Rectal smooth muscle tissue (tissue), 1 donor: ENCODE data around the gene PHF21A.
"Not testable (repeated sequence)": the region's sequence is repeated elsewhere in the genome, so short reads cannot be mapped to it uniquely, and the experiment has no call there.

Experiments used
- H3K27ac ChIP-seq: one replicate; pipeline ENCODE4 v1.7.0; 2013; ENCODE audit warnings: low read depth, low read length, inconsistent platforms
- H3K27me3 ChIP-seq: one replicate; pipeline ENCODE4 v1.7.0; 2013; ENCODE audit warnings: low read length; ENCODE audit not compliant: control insufficient read depth, insufficient read depth
- H3K36me3 ChIP-seq: one replicate; pipeline ENCODE4 v1.7.0; 2013; ENCODE audit warnings: low read length; ENCODE audit not compliant: control insufficient read depth, insufficient read depth
- H3K4me1 ChIP-seq: one replicate; pipeline ENCODE4 v1.7.0; 2013; ENCODE audit warnings: low read length; ENCODE audit not compliant: control insufficient read depth, insufficient read depth
- H3K4me3 ChIP-seq: one replicate; pipeline ENCODE4 v1.7.0; 2013; ENCODE audit warnings: low read length
- H3K9ac ChIP-seq: one replicate; pipeline ENCODE4 v1.7.0; 2013; ENCODE audit warnings: low read length

PHF21A gene

DNA sequence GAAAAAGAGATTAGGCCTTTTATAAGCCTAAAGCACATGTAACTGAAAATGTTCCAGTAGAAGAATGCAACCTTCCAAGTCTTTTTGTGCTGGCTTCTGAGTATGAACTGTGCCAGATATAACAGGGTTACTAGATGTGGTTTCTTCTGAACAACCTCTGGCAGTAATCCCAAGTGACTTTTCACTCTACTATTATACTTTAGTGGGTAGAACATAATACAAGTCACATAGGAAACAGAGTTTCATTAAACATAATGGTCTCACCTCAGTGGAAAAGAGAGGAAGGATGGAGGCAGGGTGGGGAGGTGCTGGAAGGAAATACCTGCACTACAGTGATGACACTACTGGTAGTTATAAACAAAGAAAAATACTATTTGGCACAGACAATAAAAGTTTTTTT, 81.3 kb downstream of the PHF21A start:
- no peak overlapping the region for H3K27ac ChIP-seq
- H3K9ac ChIP-seq, result no peak overlapping the region
- H3K4me1 ChIP-seq, result no peaks in the 10 kb centered on the region
- H3K36me3 ChIP-seq, result no peaks in the 10 kb centered on the region
- H3K4me3 ChIP-seq, result no peak overlapping the region
- no peaks in the 10 kb centered on the region for H3K27me3 ChIP-seq

DNA sequence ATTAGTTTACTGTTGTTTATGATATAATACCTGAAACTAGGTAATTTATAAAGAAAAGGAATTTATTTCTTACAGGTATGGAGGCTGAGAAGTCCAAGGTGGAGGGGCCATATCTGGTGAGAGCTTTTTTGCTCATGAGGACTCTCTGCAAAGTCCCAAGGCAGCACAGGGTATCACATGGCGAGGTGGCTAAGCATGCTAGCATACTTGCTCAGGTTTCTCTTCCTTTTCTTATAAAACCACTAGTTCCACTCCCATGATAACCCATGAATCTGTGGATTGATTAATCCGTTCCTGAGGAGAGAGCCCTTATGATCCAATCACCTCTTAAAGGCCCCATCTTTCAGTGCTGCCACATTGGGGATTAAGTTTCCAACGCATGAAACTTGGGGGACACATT, 82.7 kb downstream of the PHF21A start:
- no peak overlapping the region for H3K27ac ChIP-seq
- H3K27me3 ChIP-seq, result no peaks in the 10 kb centered on the region
- H3K36me3 ChIP-seq, result no peaks in the 10 kb centered on the region
- no peak overlapping the region for H3K9ac ChIP-seq
- H3K4me3 ChIP-seq, result no peak overlapping the region
- no peaks in the 10 kb centered on the region for H3K4me1 ChIP-seq

GRCh38 chr11:46036969-46037368, 84.3 kb downstream of the PHF21A start:
- H3K9ac ChIP-seq, result no peak overlapping the region
- H3K4me1 ChIP-seq, result no peaks in the 10 kb centered on the region
- H3K27ac ChIP-seq, result no peak overlapping the region
- H3K27me3 ChIP-seq, result no peaks in the 10 kb centered on the region
- H3K4me3 ChIP-seq, result no peak overlapping the region
- no peaks in the 10 kb centered on the region for H3K36me3 ChIP-seq

- Histone ChIP-seq H3K4me3 (no peak overlapping the region), H3K27ac (no peak overlapping the region), H3K4me1 (no peaks in the 10 kb centered on the region)
Measured at GRCh38 chr11:46036009-46036408, 85.2 kb downstream of the PHF21A start.

GRCh38 chr11:46034041-46034440, 87.2 kb downstream of the PHF21A start:
- no peak overlapping the region for H3K27ac ChIP-seq
- no peaks in the 10 kb centered on the region for H3K27me3 ChIP-seq
- no peak overlapping the region for H3K9ac ChIP-seq
- no peak overlapping the region for H3K4me3 ChIP-seq
- H3K36me3 ChIP-seq, result no peaks in the 10 kb centered on the region
- no peaks in the 10 kb centered on the region for H3K4me1 ChIP-seq

More at GRCh38 chr11:46036009-46036408, 85.2 kb downstream of the PHF21A start:
- Histone ChIP-seq H3K36me3 (no peaks in the 10 kb centered on the region), H3K9ac (no peak overlapping the region), H3K27me3 (no peaks in the 10 kb centered on the region)

DNA sequence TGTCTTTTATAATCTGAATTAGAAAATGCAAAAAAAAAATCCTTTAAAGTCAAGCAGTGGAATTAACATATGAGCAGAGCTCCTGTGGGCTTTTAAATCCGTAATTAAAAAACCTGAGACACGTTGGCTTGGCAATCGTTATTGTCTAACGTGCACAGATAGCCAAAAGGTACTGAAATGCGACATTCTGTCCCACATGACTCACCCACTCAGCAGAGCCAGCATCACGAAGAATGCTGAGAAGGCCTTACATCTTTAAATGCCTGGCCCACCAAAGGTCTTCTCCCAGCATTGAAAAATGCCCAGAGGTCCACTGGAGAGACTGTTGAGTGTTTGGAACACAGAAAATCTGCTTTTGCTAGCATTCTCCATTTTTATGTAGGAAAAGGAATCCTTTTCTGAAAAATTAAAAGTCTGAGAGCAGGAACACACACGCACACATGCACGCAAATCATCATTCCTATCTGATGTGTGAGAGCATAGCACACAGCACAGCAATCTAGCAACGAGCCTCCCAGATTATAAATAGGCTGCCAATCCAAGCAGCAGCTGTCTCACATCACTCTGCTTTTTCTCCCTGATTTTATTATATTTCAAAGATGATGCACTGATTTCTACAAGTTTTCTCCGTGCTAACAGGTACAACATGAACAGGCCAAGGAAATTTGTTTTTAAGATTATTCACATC, 94.5 kb downstream of the PHF21A start:
- no peak overlapping the region for H3K27ac ChIP-seq
- no peak overlapping the region for H3K4me3 ChIP-seq
- H3K9ac ChIP-seq, result no peak overlapping the region
- H3K36me3 ChIP-seq, result no peaks in the 10 kb centered on the region
- no peaks in the 10 kb centered on the region for H3K27me3 ChIP-seq
- no peaks in the 10 kb centered on the region for H3K4me1 ChIP-seq

DNA sequence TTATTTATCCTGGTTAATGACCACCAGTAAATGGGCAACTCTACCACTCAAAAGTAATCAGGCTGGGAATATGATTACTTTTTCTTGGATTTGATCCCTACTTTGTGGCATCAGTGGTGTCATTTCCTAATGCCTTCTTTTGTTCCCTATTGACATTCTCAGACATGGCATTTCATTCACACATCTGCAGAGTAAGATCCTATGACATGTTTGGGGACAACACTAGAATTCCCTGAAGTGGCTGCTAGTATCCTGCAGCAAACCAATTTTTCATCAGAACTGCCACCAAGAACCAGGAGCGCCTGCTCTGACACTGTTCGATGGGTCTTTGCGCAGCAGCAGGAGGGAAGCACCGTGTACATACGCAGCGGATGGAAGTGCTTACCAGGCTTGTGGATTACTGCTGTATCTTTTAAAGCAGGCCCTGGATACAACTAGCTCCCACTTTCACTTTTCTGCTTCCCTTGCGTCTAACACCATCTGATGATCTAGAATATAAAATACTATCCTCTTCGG, 101.1 kb downstream of the PHF21A start:
- Histone ChIP-seq H3K27ac (no peak overlapping the region), H3K36me3 (no peaks in the 10 kb centered on the region), H3K4me3 (no peak overlapping the region), H3K27me3 (no peaks in the 10 kb centered on the region), H3K4me1 (no peaks in the 10 kb centered on the region), H3K9ac (no peak overlapping the region)

DNA sequence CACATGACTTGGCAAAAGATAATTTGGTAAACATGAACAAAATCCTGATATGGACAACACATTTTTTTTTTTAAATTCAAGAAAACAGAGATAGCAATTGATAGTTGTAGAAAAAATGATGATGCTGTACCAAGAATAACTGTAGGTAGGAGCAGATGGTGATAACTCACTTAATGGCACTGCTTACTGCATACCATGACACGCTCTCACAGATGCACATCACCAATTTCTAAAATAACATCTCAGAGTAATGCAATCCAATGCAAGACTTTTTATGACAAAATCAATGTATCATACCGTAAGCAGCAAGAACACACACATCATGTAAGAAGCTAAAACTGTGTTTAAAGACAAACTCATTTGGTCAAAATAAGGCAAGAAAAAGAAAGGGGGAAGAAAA, 102.6 kb downstream of the PHF21A start:
- H3K4me3 ChIP-seq, result no peak overlapping the region
- H3K27me3 ChIP-seq, result no peaks in the 10 kb centered on the region
- H3K9ac ChIP-seq, result no peak overlapping the region
- no peaks in the 10 kb centered on the region for H3K4me1 ChIP-seq
- no peaks in the 10 kb centered on the region for H3K36me3 ChIP-seq
- no peak overlapping the region for H3K27ac ChIP-seq

DNA sequence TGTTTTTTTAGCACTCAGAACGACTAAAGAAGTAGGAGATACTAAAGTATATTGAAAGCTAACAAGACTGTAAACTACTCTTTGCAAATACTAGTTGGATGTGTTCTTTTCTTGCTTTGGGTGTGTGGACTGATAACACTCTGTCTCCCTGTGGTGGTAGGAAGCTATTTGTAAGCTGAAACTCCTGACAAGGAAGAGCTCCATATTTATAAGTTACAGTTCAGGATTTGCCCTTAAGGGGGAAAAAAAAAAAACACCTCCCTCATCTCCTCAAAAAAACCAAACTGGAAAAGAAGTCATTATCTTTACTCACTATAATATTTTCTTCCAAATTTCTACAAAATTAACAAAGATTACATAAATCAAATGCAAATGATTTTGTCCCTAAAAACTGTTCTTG, 103.9 kb downstream of the PHF21A start:
- Histone ChIP-seq H3K27me3 (no peaks in the 10 kb centered on the region), H3K9ac (no peak overlapping the region), H3K27ac (no peak overlapping the region), H3K4me3 (no peak overlapping the region), H3K4me1 (no peaks in the 10 kb centered on the region), H3K36me3 (no peaks in the 10 kb centered on the region)

DNA sequence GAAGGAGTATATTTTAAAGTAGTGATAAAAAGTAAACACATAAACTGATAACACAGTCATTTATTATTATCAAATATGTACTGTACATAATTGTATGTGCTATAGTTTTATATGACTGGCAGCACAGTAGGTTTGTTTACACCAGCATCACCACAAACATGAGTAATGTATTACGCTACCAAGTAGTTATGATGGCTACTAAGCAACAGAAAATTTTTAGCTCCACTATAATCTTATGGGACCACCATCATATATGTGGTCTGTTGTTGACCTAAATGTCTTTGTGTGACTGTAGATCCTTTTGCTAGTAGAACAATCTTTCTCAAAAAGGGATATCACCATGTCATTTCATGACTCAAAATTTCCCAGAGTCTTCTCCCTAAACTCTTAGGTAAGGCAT, 105.3 kb downstream of the PHF21A start:
- H3K9ac ChIP-seq, result no peak overlapping the region
- no peaks in the 10 kb centered on the region for H3K36me3 ChIP-seq
- no peak overlapping the region for H3K4me3 ChIP-seq
- H3K4me1 ChIP-seq, result no peaks in the 10 kb centered on the region
- no peak overlapping the region for H3K27ac ChIP-seq
- H3K27me3 ChIP-seq, result no peaks in the 10 kb centered on the region

DNA sequence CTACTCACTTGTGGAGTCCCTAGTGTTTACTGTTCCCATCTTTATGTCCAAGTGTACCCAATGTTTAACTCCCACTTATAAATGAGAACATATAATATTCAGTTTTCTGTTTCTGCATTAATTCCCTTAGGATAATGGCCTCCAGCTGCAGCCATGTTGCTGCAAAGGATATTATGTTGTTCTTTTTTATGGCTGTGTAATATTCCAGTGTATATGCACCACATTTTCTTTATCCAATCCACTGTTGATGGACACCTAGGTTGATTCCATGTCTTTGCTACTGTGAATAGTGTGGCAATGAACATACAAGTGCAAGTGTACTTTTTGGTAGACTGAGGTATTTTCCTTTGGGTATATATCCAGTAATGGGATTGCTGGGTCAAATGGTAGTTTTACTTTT, 107.1 kb downstream of the PHF21A start:
- not testable (repeated sequence) for H3K27me3 ChIP-seq, H3K36me3 ChIP-seq, H3K4me3 ChIP-seq

GRCh38 chr11:46012185-46012584, 109.1 kb downstream of the PHF21A start:
- no peaks in the 10 kb centered on the region for H3K27me3 ChIP-seq
- H3K4me1 ChIP-seq, result no peaks in the 10 kb centered on the region
- no peaks in the 10 kb centered on the region for H3K36me3 ChIP-seq
- no peak overlapping the region for H3K27ac ChIP-seq
- H3K9ac ChIP-seq, result no peak overlapping the region
- no peak overlapping the region for H3K4me3 ChIP-seq

More for the DNA sequence above, 107.1 kb downstream of the PHF21A start:
- not testable (repeated sequence) for H3K9ac ChIP-seq, H3K27ac ChIP-seq, H3K4me1 ChIP-seq

DNA sequence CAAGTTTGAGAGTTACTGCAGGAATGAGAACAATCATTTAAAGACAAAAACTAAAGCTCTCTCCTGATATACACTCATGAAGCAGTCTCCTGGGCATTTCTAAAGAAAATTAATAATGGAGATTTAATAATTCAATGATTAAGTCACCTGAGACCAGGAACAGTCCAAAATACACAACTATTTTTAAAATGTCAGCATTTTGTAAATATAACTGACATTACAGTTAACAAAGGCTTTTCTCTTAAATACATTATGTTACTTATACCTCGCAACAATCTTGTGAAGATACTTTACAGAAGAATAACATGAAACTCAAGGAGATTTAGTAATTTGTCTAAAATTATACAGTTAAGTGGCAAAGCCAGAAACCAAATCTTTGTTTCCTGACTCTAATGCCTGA, 111.2 kb downstream of the PHF21A start:
- Histone ChIP-seq H3K27ac (no peak overlapping the region), H3K4me3 (no peak overlapping the region), H3K4me1 (no peaks in the 10 kb centered on the region), H3K36me3 (no peaks in the 10 kb centered on the region), H3K9ac (no peak overlapping the region), H3K27me3 (no peaks in the 10 kb centered on the region)
